Esophagus squamous epithelium (tissue), 5 donors: ENCODE measurements around the gene MIER2. TPM values are rescaled to one million over a fixed set of nuclear protein-coding genes. Genes with fewer than 3 reads are reported as not detected.
"Not testable (repeated sequence)": the region's sequence is repeated elsewhere in the genome, so short reads cannot be mapped to it uniquely, and the experiment has no call there.

ENCODE experiments used
- DNase-seq: peaks from one replicate; lab custom pipeline; 2025; lab: John Stamatoyannopoulos, UW
- H3K27ac ChIP-seq, 4 donors: fragments of 200-600 bp; sonication (generic); one replicate each; pipeline ENCODE4 v1.5.1; 2016 to 2019; ENCODE audit warnings: mild to moderate bottlenecking in 1 of 4
- H3K27me3 ChIP-seq, 4 donors: fragments of 200-600 bp; sonication (generic); 1 replicate in 3 of 4; 2 replicates in 1 of 4; pipeline versions ENCODE4 v1.5.1 to v1.6.0; 2017 to 2021; ENCODE audit warnings: antibody characterized with exemption in 1 of 4
- H3K36me3 ChIP-seq, 3 donors: fragments of 200-600 bp; sonication (generic); one replicate each; pipeline ENCODE4 v1.5.1; 2016 to 2019
- H3K4me1 ChIP-seq, 3 donors: fragments of 200-600 bp; sonication (generic); one replicate each; pipeline ENCODE4 v1.5.1; 2017 to 2019
- H3K4me3 ChIP-seq, 4 donors: fragments of 200-600 bp; sonication (generic); 1 replicate in 3 of 4; 2 replicates in 1 of 4; pipeline ENCODE4 v1.5.1; 2016 to 2019; ENCODE audit warnings: mild to moderate bottlenecking in 2 of 4, moderate library complexity in 1 of 4
- H3K9me3 ChIP-seq, 3 donors: fragments of 200-600 bp; sonication (generic); one replicate each; pipeline ENCODE4 v1.5.1; 2016 to 2019
- POLR2A ChIP-seq, 4 donors: fragments of 450-650 bp; IDR thresholded peaks; one replicate each; pipeline ENCODE4 v1.6.1; 2017; ENCODE audit warnings: antibody characterized with exemption in 4 of 4, mild to moderate bottlenecking in 4 of 4, moderate library complexity in 3 of 4
- WGBS, 2 donors: methylation state at CpG; one replicate each; pipeline ENCODE4 v1.1.5; 2018; 5-methylcytosine and 5-hydroxymethylcytosine counted together
- intact Hi-C: fragments of 100-400 bp; cut with DNase I; formaldehyde crosslinking; loops from one replicate; pipeline ENCODE4 v1.15.0; 2022
- total RNA-seq, 4 donors: library from RNA; depleted of rRNA; stranded (reverse); fragments of >200 nt; gene quantifications; one replicate each; pipeline ENCODE4 v1.1.0, GENCODE V29; 2016
- TF ChIP-seq, protein P1 (sequence below), 6 experiments: fragments of 450-650 bp in 4 of 6; fragments of 200-600 bp in 2 of 6; sonication (generic) in 2 of 6; IDR thresholded peaks; one replicate each; pipeline ENCODE4 v1.5.1; 2016 to 2019; ENCODE audit warnings: antibody characterized with exemption in 6 of 6, mild to moderate bottlenecking in 4 of 6, moderate library complexity in 4 of 6
- donor health status: DM: yes; HTN: yes; CAD: no.

MIER2 gene
- total RNA-seq, 4 donors from 2014 or later, result 11.7 to 31.5 (median 14.9) TPM

DNA sequence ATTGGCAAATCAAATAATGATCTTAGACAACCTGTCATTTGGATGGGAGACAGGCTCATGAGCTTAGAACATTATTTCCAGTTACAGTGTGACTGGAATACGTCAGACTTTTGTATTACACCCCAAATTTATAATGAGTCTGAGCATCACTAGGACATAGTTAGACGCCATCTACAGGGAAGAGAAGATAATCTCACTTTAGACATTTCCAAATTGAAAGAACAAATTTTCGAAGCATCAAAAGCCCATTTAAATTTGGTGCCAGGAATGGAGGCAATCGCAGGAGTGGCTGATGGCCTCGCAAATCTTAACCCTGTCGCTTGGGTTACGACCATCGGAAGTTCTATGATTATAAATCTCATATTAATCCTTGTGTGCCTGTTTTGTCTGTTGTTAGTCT is 41.6 kb upstream of the MIER2 start:
- H3K9me3 ChIP-seq, H3K4me3 ChIP-seq, intact Hi-C loops, DNase-seq, H3K36me3 ChIP-seq, H3K4me1 ChIP-seq, H3K27ac ChIP-seq: not testable (repeated sequence)
- WGBS, 2 donors, result 48 to 64% methylated on average over 7 to 8 of the region's 8 CpGs
- peaks cover 0 to 50% (median 0%) of the 10 kb centered on the region in 4 donors for H3K27me3 ChIP-seq
- TF ChIP-seq, protein P1, sequence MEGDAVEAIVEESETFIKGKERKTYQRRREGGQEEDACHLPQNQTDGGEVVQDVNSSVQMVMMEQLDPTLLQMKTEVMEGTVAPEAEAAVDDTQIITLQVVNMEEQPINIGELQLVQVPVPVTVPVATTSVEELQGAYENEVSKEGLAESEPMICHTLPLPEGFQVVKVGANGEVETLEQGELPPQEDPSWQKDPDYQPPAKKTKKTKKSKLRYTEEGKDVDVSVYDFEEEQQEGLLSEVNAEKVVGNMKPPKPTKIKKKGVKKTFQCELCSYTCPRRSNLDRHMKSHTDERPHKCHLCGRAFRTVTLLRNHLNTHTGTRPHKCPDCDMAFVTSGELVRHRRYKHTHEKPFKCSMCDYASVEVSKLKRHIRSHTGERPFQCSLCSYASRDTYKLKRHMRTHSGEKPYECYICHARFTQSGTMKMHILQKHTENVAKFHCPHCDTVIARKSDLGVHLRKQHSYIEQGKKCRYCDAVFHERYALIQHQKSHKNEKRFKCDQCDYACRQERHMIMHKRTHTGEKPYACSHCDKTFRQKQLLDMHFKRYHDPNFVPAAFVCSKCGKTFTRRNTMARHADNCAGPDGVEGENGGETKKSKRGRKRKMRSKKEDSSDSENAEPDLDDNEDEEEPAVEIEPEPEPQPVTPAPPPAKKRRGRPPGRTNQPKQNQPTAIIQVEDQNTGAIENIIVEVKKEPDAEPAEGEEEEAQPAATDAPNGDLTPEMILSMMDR (IDR thresholded peaks at IDR 0.05), result peak in 1 of 6 experiments; percentile 13

DNA sequence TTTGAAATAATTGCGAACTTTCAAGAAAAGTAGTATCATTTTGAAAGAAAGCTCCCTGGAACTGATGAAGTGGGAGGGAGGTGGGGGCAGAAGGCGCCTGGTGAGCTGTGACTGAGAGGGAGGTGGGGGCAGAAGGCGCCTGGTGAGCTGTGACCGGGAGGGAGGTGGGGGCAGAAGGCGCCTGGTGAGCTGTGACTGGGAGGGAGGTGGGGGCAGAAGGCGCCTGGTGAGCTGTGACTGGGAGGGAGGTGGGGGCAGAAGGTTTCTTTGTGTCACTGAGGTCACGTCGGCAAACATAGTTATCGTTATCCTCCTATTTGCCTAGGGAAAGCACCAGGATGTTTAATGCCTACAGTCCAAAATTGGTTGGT is 40.2 kb upstream of the MIER2 start:
- peaks cover 0 to 38% (median 0%) of the 10 kb centered on the region in 4 donors for H3K27me3 ChIP-seq
- 69 to 85% methylated on average over 5 to 9 of the region's 9 CpGs for WGBS, 2 donors
- no peak overlapping the region for H3K4me3 ChIP-seq
- no peak for DNase-seq
- no peaks in the 10 kb centered on the region for H3K36me3 ChIP-seq
- no peak overlapping the region for H3K27ac ChIP-seq
- no peaks in the 10 kb centered on the region for H3K9me3 ChIP-seq
- H3K4me1 ChIP-seq, result no peaks in the 10 kb centered on the region
- TF ChIP-seq, protein P1 (IDR thresholded peaks at IDR 0.05), result no peak
- no peak for TF ChIP-seq POLR2A (IDR thresholded peaks at IDR 0.05)
- intact Hi-C loops, result no loop called here

DNA sequence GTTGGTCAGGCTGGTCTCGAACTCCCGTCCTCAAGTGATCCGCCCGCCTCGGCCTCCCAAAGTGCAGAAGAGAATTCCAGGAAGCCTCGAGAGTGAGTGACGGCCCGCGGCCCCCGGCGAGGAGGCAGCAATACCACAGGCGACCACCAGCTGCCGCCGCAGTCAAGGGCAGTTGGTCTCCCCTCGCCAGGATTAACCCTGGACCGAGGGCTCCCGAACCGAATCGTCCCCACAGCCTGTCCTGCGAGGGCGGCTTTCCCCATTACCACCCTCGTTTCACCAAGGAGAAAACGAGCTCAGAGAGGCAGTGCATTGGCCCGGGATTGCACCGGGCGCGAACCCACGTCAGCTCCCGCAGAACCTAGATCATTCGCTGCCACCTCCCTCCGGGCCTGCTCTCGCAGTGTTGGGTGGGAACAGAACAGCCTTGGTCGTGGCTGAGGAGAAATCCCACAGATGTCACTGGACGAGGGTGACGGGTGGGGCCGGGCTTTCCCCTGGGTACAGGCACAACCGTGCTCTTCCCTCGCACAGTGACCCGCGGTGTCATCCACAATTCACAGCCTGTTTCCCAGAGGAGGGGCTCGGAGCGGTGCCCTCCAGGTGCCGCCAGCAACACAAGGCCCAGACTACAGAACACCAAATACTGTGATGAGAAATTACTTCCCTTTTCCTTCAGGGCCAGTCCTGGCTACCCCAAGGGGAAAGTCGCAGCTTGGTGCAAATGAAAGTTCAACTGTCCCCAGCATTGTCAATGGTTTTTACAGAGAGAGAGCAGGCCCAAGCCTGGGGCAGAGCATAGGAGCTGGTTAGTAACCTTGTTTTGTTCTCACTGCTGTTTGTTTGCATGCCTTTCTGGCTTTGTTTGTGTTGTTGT is 39.6 kb upstream of the MIER2 start:
- Histone ChIP-seq H3K4me1 (no peaks in the 10 kb centered on the region), H3K27me3 (peaks cover 0 to 32% (median 0%) of the 10 kb centered on the region in 4 donors), H3K9me3 (no peaks in the 10 kb centered on the region), H3K36me3 (no peaks in the 10 kb centered on the region), H3K4me3 (no peak overlapping the region), H3K27ac (no peak overlapping the region)
- intact Hi-C loops, result no loop called here
- WGBS, 2 donors, result 49 to 61% methylated on average over 14 to 22 of the region's 44 CpGs
- no peak for DNase-seq
- TF ChIP-seq, protein P1 (IDR thresholded peaks at IDR 0.05), result peak in 5 of 6 experiments; percentile 21 to 39 (median 28)
- no peak for TF ChIP-seq POLR2A (IDR thresholded peaks at IDR 0.05)

DNA sequence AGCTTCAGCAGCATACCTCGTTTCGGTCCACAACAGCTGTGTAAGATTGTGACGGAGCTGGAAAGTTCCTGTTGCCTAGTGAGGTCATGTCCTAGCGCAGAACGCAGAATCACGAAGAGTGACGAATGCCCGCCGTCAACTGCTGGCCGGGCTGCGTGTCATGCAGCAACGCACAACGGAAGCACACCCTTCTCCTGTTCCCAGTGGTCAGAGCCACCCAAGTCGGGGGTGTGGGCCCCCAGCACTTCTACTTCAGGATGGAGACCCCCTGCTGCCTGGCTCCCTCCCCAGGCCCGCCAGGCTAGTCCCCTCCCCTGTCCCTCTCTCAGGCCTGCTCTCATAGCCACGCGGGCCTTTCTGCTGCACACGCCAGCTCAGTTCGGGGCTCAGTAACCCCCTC is 38.4 kb upstream of the MIER2 start:
- TF ChIP-seq, protein P1 (IDR thresholded peaks at IDR 0.05), result no peak
- no peak for TF ChIP-seq POLR2A (IDR thresholded peaks at IDR 0.05)
- Histone ChIP-seq H3K36me3 (no peaks in the 10 kb centered on the region), H3K4me1 (no peaks in the 10 kb centered on the region), H3K27me3 (peaks cover 0 to 36% (median 0%) of the 10 kb centered on the region in 4 donors), H3K4me3 (no peak overlapping the region), H3K27ac (no peak overlapping the region), H3K9me3 (no peaks in the 10 kb centered on the region)
- WGBS, 2 donors, result 84% methylated on average over 16 to 19 of the region's 19 CpGs
- intact Hi-C loops, result no loop called here
- DNase-seq, result no peak

DNA sequence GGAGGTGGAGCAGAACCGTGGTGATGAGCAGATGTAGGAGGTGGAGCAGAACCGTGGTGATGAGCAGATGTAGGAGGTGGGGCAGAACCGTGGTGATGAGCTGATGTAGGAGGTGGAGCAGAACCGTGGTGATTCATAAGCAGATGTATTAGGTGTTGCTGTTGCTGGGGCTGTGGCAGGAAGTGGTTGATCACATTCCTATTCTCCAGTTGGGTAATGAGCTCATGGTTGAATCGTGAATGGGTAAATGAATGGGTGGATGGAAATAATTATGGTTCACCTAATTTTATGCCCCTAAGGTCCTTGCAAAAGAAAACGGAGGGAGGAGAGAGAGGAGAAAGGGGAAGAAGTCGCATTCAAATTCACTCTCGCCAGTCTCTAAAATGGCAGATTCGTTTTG is 38.0 kb upstream of the MIER2 start:
- H3K4me3 ChIP-seq, H3K9me3 ChIP-seq, H3K27ac ChIP-seq, DNase-seq, intact Hi-C loops, H3K4me1 ChIP-seq, H3K36me3 ChIP-seq: not testable (repeated sequence)
- H3K27me3 ChIP-seq, result peaks cover 0 to 34% (median 0%) of the 10 kb centered on the region in 4 donors
- 39 to 54% methylated on average over 9 of the region's 9 CpGs for WGBS, 2 donors

DNA sequence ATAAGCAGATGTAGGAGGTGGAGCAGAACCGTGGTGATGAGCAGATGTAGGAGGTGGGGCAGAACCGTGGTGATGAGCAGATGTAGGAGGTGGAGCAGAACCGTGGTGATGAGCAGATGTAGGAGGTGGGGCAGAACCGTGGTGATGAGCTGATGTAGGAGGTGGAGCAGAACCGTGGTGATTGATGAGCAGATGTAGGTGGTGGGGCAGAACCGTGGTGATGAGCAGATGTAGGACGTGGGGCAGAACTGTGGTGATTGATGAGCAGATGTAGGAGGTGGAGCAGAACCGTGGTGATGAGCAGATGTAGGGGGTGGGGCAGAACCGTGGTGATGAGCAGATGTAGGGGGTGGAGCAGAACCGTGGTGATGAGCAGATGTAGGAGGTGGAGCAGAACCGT is 37.3 kb upstream of the MIER2 start:
- H3K27ac ChIP-seq, intact Hi-C loops, DNase-seq, H3K4me3 ChIP-seq, H3K36me3 ChIP-seq, H3K9me3 ChIP-seq, H3K4me1 ChIP-seq: not testable (repeated sequence)
- peaks cover 0 to 32% (median 0%) of the 10 kb centered on the region in 4 donors for H3K27me3 ChIP-seq
- WGBS, 2 donors, result 54 to 66% methylated on average over 10 to 11 of the region's 11 CpGs

DNA sequence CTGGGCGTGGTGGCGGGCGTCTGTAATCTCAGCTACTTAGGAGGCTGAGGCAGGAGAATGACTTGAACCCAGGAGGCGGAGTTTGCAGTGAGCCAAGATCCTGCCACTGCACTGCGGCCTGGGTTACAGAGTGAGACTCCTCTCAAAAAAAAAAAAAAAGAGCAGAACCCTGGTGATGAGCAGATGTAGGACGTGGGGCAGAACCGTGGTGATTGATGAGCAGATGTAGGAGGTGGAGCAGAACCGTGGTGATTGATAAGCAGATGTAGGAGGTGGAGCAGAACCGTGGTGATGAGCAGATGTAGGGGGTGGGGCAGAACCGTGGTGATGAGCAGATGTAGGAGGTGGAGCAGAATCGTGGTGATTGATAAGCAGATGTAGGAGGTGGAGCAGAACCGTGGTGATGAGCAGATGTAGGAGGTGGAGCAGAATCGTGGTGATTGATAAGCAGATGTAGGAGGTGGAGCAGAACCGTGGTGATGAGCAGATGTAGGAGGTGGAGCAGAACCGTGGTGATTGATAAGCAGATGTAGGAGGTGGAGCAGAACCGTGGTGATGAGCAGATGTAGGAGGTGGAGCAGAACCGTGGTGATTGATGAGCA is 36.1 kb upstream of the MIER2 start:
- H3K4me1 ChIP-seq, H3K4me3 ChIP-seq, DNase-seq, H3K27ac ChIP-seq, intact Hi-C loops, H3K9me3 ChIP-seq, H3K36me3 ChIP-seq: not testable (repeated sequence)
- WGBS, 2 donors, result 64 to 74% methylated on average over 15 of the region's 17 CpGs
- H3K27me3 ChIP-seq, result peaks cover 0 to 37% (median 0%) of the 10 kb centered on the region in 4 donors
